Measurements from ENCODE around the gene COMMD10.

Gene COMMD10

GRCh38 chr5:116084871-116085715, at the start of gene COMMD10:
Gene COMMD10 (plus strand): TSS chr5:116085025.
- no peaks in the 10 kb centered on the region for H3K9me3 ChIP-seq
- no peaks in the 10 kb centered on the region for H4K20me1 ChIP-seq
- peak within 1 kb of the TSS; percentile 80 for H3K4me3 ChIP-seq
- H3K4me1 ChIP-seq: peaks cover 20% of the 10 kb centered on the region
- no peaks in the 10 kb centered on the region for H3K27me3 ChIP-seq
- peak within 1 kb of the TSS; percentile 89 for H3K4me2 ChIP-seq
- peaks cover 22% of the 10 kb centered on the region for H3K36me3 ChIP-seq
- peak within 1 kb of the TSS; percentile 96 for H3K27ac ChIP-seq
- no peak for TF ChIP-seq Cebpa-rat (IDR thresholded peaks at IDR 0.05)
- peak within 1 kb of the TSS; percentile 94 for H3K9ac ChIP-seq

- Histone ChIP-seq H3K9me3 (no peaks in the 10 kb centered on the region), H4K20me1 (no peaks in the 10 kb centered on the region), H3K27me3 (no peaks in the 10 kb centered on the region), H3K4me2 (no peak overlapping the region), H3K27ac (no peak overlapping the region), H3K4me1 (peaks cover 29% of the 10 kb centered on the region), H3K9ac (no peak overlapping the region), H3K36me3 (no peaks in the 10 kb centered on the region), H3K4me3 (no peak overlapping the region)
- TF ChIP-seq Cebpa-rat (IDR thresholded peaks at IDR 0.05): no peak
These were observed 49.7 kb upstream of the COMMD10 start for GRCh38 chr5:116035123-116035522.

- H3K4me1 ChIP-seq: peaks cover 29% of the 10 kb centered on the region
- H3K9me3 ChIP-seq: no peaks in the 10 kb centered on the region
- no peak overlapping the region for H3K27ac ChIP-seq
- TF ChIP-seq Cebpa-rat (IDR thresholded peaks at IDR 0.05): no peak
- H3K9ac ChIP-seq: no peak overlapping the region
- no peaks in the 10 kb centered on the region for H3K27me3 ChIP-seq
- H3K4me2 ChIP-seq: peak overlapping the region; percentile 53
- no peaks in the 10 kb centered on the region for H4K20me1 ChIP-seq
- no peak overlapping the region for H3K4me3 ChIP-seq
- no peaks in the 10 kb centered on the region for H3K36me3 ChIP-seq
These were observed 47.5 kb upstream of the COMMD10 start for GRCh38 chr5:116037236-116037822.

GRCh38 chr5:116038817-116039216, 46.0 kb upstream of the COMMD10 start:
- no peak overlapping the region; the same call in 1 of the 2 replicates for H3K4me3 ChIP-seq
- no peaks in the 10 kb centered on the region for H3K27me3 ChIP-seq
- no peaks in the 10 kb centered on the region for H3K36me3 ChIP-seq
- H3K27ac ChIP-seq: peak overlapping the region; percentile 54; the same call in 1 of the 2 replicates
- no peaks in the 10 kb centered on the region for H3K9me3 ChIP-seq
- no peak overlapping the region; the same call in 1 of the 2 replicates for H3K9ac ChIP-seq
- TF ChIP-seq Cebpa-rat (IDR thresholded peaks at IDR 0.05): no peak
- H3K4me1 ChIP-seq: peaks cover 29% of the 10 kb centered on the region
- H3K4me2 ChIP-seq: peak overlapping the region; percentile 74
- no peaks in the 10 kb centered on the region for H4K20me1 ChIP-seq

GRCh38 chr5:116042375-116042774, 42.5 kb upstream of the COMMD10 start:
- Histone ChIP-seq H3K27me3 (no peaks in the 10 kb centered on the region), H3K27ac (no peak overlapping the region), H3K4me1 (peaks cover 20% of the 10 kb centered on the region), H3K4me2 (no peak overlapping the region), H4K20me1 (no peaks in the 10 kb centered on the region), H3K4me3 (no peak overlapping the region), H3K9ac (no peak overlapping the region), H3K9me3 (no peaks in the 10 kb centered on the region), H3K36me3 (no peaks in the 10 kb centered on the region)
- no peak for TF ChIP-seq Cebpa-rat (IDR thresholded peaks at IDR 0.05)

GRCh38 chr5:116044073-116044472, 40.8 kb upstream of the COMMD10 start:
- H3K9me3 ChIP-seq: no peaks in the 10 kb centered on the region
- H3K36me3 ChIP-seq: no peaks in the 10 kb centered on the region
- H3K4me2 ChIP-seq: no peak overlapping the region
- no peak for TF ChIP-seq Cebpa-rat (IDR thresholded peaks at IDR 0.05)
- no peaks in the 10 kb centered on the region for H3K27me3 ChIP-seq
- H3K4me1 ChIP-seq: peaks cover 5% of the 10 kb centered on the region
- no peak overlapping the region for H3K4me3 ChIP-seq
- no peak overlapping the region for H3K9ac ChIP-seq
- no peak overlapping the region for H3K27ac ChIP-seq
- H4K20me1 ChIP-seq: no peaks in the 10 kb centered on the region

GRCh38 chr5:116045821-116046220, 39.0 kb upstream of the COMMD10 start:
- H3K27me3 ChIP-seq: no peaks in the 10 kb centered on the region
- no peak for TF ChIP-seq Cebpa-rat (IDR thresholded peaks at IDR 0.05)
- H3K4me1 ChIP-seq: no peaks in the 10 kb centered on the region
- no peak overlapping the region for H3K4me3 ChIP-seq
- no peak overlapping the region for H3K27ac ChIP-seq
- H3K4me2 ChIP-seq: no peak overlapping the region
- H3K9ac ChIP-seq: no peak overlapping the region
- no peaks in the 10 kb centered on the region for H4K20me1 ChIP-seq
- no peaks in the 10 kb centered on the region for H3K36me3 ChIP-seq
- H3K9me3 ChIP-seq: no peaks in the 10 kb centered on the region

GRCh38 chr5:116046261-116046660, 38.6 kb upstream of the COMMD10 start:
- no peaks in the 10 kb centered on the region for H3K36me3 ChIP-seq
- H3K9ac ChIP-seq: no peak overlapping the region
- no peaks in the 10 kb centered on the region for H3K27me3 ChIP-seq
- no peak overlapping the region for H3K27ac ChIP-seq
- H3K4me3 ChIP-seq: no peak overlapping the region
- H4K20me1 ChIP-seq: no peaks in the 10 kb centered on the region
- no peak overlapping the region for H3K4me2 ChIP-seq
- no peaks in the 10 kb centered on the region for H3K9me3 ChIP-seq
- no peak for TF ChIP-seq Cebpa-rat (IDR thresholded peaks at IDR 0.05)
- no peaks in the 10 kb centered on the region for H3K4me1 ChIP-seq

GRCh38 chr5:116046823-116047222, 38.0 kb upstream of the COMMD10 start:
- no peak overlapping the region for H3K9ac ChIP-seq
- no peak overlapping the region for H3K4me2 ChIP-seq
- H3K27ac ChIP-seq: no peak overlapping the region

GRCh38 chr5:116058346-116058936, 26.4 kb upstream of the COMMD10 start:
- Histone ChIP-seq H3K4me1 (no peaks in the 10 kb centered on the region), H4K20me1 (no peaks in the 10 kb centered on the region), H3K27me3 (no peaks in the 10 kb centered on the region), H3K9me3 (no peaks in the 10 kb centered on the region), H3K36me3 (no peaks in the 10 kb centered on the region), H3K9ac (no peak overlapping the region), H3K4me2 (no peak overlapping the region), H3K27ac (no peak overlapping the region), H3K4me3 (no peak overlapping the region)
- TF ChIP-seq Cebpa-rat (IDR thresholded peaks at IDR 0.05): no peak

More at GRCh38 chr5:116046823-116047222, 38.0 kb upstream of the COMMD10 start:
- Histone ChIP-seq H3K9me3 (no peaks in the 10 kb centered on the region), H3K36me3 (no peaks in the 10 kb centered on the region), H4K20me1 (no peaks in the 10 kb centered on the region), H3K4me3 (no peak overlapping the region), H3K4me1 (no peaks in the 10 kb centered on the region), H3K27me3 (no peaks in the 10 kb centered on the region)
- TF ChIP-seq Cebpa-rat (IDR thresholded peaks at IDR 0.05): no peak

Measured in BLaER1 (cell line).